HFF-Myc (cell line): Measurements from ENCODE around the gene BLTP3B.

Experiments used
- DNase-seq: peaks from one replicate; pipeline ENCODE4 v3.0.0-alpha.2; 2011; ENCODE audit warnings: low read depth; ENCODE audit errors: extremely low read depth
- H3K4me3 ChIP-seq: replicated peaks from 2 replicates; pipeline ENCODE4 v1.5.1; 2011; ENCODE audit warnings: low read depth, mild to moderate bottlenecking, control low read depth, low read length
- CTCF ChIP-seq: IDR thresholded peaks from 2 replicates; pipeline ENCODE4 v1.5.1; 2012; ENCODE audit warnings: mild to moderate bottlenecking, low read depth, low read length, control low read depth; ENCODE audit errors: missing control alignments

Gene BLTP3B

DNA sequence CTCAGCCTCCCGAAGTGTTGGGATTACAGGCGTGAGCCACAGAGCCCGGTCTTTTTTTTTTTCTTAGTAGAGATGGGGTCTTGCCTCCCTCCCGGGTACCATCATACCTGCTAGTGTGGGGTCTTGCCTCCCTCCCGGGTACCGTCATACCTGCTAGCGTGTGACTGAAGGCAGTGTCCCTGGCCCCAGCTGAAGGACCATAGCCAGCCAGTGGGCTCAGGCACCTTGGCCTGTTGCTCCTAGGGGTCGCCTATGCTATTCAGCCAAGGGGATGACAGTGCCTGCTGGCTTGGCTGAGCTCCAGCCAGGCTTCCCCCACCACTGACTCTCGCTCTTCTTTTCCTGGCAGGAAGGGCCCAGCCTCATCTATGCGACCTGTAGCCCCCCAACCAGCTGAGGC, 10.5 kb upstream of the BLTP3B start:
- no peak overlapping the region for H3K4me3 ChIP-seq
- DNase-seq, result no peak
- no peak for TF ChIP-seq CTCF

DNA sequence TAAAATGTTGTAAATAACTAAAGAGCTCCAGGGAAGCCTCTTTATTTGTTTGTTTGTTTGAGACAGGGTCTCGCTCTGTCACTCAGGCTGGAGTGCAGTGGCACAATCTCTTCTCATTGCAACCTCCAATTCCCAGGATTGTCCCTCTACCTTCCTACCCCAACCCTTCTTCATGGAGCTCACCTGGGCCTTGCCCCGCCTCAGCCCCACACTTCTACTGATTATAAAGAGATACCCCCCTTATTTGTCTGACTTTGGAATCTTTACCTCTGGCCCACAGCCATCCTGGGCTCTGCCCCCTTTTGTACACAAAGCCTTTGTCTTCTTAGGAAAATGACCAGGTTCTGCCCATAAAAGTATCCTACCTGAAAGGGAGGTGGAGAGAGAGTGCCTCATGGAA, 9.1 kb upstream of the BLTP3B start:
- no peak overlapping the region for H3K4me3 ChIP-seq
- TF ChIP-seq CTCF, result no peak
- DNase-seq, result no peak

DNA sequence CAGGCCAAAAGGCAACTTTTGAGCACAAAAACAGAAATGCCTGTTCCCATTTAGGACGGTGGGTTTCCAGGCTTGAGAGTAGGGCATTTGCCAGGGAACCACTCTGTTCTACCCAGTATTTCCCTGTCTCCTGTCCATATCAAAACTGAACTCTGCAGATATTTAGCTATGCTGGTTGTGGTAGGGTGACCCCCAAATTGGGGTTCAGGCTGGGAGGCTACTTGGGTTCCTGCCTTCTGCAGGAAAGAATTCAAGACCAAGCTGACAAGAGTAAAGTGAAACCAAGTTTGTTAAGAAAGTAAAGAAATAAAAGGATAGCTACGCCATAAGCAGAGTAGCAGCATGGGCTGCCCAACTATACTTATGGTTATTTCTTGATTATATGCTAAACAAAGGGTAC, 3.6 kb upstream of the BLTP3B start:
- no peak overlapping the region for H3K4me3 ChIP-seq
- DNase-seq, result no peak
- TF ChIP-seq CTCF, result no peak

DNA sequence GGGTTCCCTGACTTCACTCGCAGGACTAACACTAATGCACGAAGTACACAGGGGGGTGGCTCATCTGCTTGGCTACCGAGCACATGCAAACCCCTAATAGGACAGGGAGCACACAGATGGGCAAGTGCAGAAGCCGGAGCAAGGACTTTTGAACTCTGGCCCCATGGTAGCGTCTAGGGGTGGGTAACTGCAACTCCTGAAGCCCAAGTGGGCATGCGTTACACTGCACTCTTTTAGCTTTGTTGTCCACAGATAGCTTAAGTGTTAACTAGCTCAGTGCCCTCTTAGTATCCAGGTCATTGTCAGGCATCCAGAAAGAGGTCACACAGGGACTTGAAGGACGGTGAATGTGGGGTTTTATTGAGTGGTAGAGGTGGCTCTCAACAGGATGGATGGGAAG, 3.0 kb upstream of the BLTP3B start:
- TF ChIP-seq CTCF, result no peak
- DNase-seq, result no peak
- H3K4me3 ChIP-seq, result no peak overlapping the region

- peak overlapping the region; percentile 87 for H3K4me3 ChIP-seq
- TF ChIP-seq CTCF, result no peak
- DNase-seq, result no peak
Measured at GRCh38 chr12:100141998-100142850, 450 bp downstream of the BLTP3B start.

DNA sequence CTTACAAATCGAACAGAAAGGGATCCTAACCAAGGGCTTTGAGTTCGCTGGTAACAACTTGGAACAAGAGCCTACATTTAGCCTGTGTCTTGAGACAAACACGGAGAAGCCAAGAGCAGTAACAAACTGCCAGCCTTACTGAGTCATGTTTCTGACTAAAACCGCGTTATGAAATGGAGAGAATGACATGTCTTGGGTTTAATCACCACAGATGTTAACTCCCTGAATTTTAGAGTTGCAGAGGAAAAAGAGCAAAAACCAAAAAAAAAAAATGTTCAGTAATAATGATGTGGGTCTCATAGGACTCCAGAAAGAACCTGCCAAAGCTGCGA, 1.0 kb downstream of the BLTP3B start:
- TF ChIP-seq CTCF, result no peak
- H3K4me3 ChIP-seq, result peak overlapping the region; percentile 87
- peak; percentile 21 for DNase-seq

DNA sequence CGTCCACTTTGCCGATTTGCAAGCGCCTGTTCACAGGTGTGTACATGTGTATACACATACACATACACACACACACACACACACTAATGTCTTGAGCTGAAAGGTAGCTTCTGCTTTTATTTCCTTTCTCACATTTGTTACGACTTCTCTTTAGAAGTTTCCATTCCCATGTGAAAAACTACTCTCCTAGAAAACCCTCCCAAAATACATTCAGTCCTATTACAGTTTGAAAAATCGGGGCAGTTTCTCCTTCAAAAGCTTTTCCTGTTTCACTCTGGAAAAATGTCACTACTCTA, 3.9 kb downstream of the BLTP3B start:
- H3K4me3 ChIP-seq, result no peak overlapping the region
- DNase-seq, result no peak
- TF ChIP-seq CTCF, result no peak
